Smooth muscle cell (in vitro differentiated cells): ENCODE measurements around the gene MIB2. TPM values are rescaled to one million over a fixed set of nuclear protein-coding genes. Genes with fewer than 3 reads are reported as not detected.

Experiments
- DNase-seq: peaks from one replicate; lab custom pipeline; 2025; ENCODE audit not compliant: unreplicated experiment; lab: John Stamatoyannopoulos, UW
- H2AFZ ChIP-seq: fragments of 200-600 bp; sonication (generic); 2 replicates; pipeline ENCODE4 v1.6.0; 2016; ENCODE audit warnings: antibody characterized with exemption, low read depth, mild to moderate bottlenecking
- H3F3A ChIP-seq: fragments of 200-600 bp; sonication (generic); 2 replicates; pipeline ENCODE4 v1.6.0; 2017; ENCODE audit warnings: antibody characterized with exemption, low read depth
- H3K27ac ChIP-seq: fragments of 200-600 bp; sonication (generic); 2 replicates; pipeline ENCODE4 v1.5.1; 2016; ENCODE audit warnings: low read depth, mild to moderate bottlenecking
- H3K27me3 ChIP-seq: fragments of 200-600 bp; sonication (generic); 2 replicates; pipeline ENCODE4 v1.6.1; 2016; ENCODE audit warnings: low read depth, mild to moderate bottlenecking
- H3K36me3 ChIP-seq: fragments of 200-600 bp; sonication (generic); 2 replicates; pipeline ENCODE4 v1.5.1; 2016; ENCODE audit warnings: low read depth
- H3K4me1 ChIP-seq: fragments of 200-600 bp; sonication (generic); 2 replicates; pipeline ENCODE4 v1.5.1; 2016; ENCODE audit warnings: low read depth
- H3K4me2 ChIP-seq: fragments of 200-600 bp; sonication (generic); 2 replicates; pipeline ENCODE4 v1.6.0; 2016; ENCODE audit warnings: mild to moderate bottlenecking
- H3K4me3 ChIP-seq: fragments of 200-600 bp; sonication (generic); 2 replicates; pipeline ENCODE4 v1.5.1; 2016; ENCODE audit warnings: mild to moderate bottlenecking
- H3K79me2 ChIP-seq: fragments of 200-600 bp; sonication (generic); 2 replicates; pipeline ENCODE4 v1.6.0; 2016; ENCODE audit warnings: low read depth, mild to moderate bottlenecking
- H3K9ac ChIP-seq: fragments of 200-600 bp; sonication (generic); 2 replicates; pipeline ENCODE4 v1.6.0; 2016; ENCODE audit warnings: low read depth
- H3K9me3 ChIP-seq: fragments of 200-600 bp; sonication (generic); replicated peaks from 2 replicates; pipeline ENCODE4 v1.5.1; 2016; ENCODE audit warnings: low read depth
- H4K20me1 ChIP-seq: fragments of 200-600 bp; sonication (generic); 2 replicates; pipeline ENCODE4 v1.6.0; 2016; ENCODE audit warnings: low read depth
- CTCF ChIP-seq: fragments of 200-600 bp; sonication (generic); IDR thresholded peaks from 2 replicates; pipeline ENCODE4 v1.5.1; 2017; ENCODE audit warnings: borderline replicate concordance, mild to moderate bottlenecking, antibody characterized with exemption; ENCODE audit not compliant: insufficient read depth, poor library complexity, severe bottlenecking
- WGBS: methylation state at CpG from one replicate; pipeline ENCODE4 v1.1.7; 2016; ENCODE audit warnings: low lambda C conversion rate; 5-methylcytosine and 5-hydroxymethylcytosine counted together
- polyA plus RNA-seq: library from polyadenylated mRNA; unstranded; fragments of >200 nt; fragmentation: Nextera tagmentation; extraction: Ambion mirVana; gene quantifications from 2 replicates; pipeline ENCODE4 v1.2.1, GENCODE V29; 2016
- total RNA-seq: library from RNA; depleted of rRNA; stranded (reverse); fragments of >200 nt; gene quantifications from 2 replicates; pipeline ENCODE4 v1.2.3, GENCODE V29; 2014

MIB2 gene
- total and polyA plus RNA-seq, 2 experiments from 2014 or later, result 42.7 to 61.2 TPM

DNA sequence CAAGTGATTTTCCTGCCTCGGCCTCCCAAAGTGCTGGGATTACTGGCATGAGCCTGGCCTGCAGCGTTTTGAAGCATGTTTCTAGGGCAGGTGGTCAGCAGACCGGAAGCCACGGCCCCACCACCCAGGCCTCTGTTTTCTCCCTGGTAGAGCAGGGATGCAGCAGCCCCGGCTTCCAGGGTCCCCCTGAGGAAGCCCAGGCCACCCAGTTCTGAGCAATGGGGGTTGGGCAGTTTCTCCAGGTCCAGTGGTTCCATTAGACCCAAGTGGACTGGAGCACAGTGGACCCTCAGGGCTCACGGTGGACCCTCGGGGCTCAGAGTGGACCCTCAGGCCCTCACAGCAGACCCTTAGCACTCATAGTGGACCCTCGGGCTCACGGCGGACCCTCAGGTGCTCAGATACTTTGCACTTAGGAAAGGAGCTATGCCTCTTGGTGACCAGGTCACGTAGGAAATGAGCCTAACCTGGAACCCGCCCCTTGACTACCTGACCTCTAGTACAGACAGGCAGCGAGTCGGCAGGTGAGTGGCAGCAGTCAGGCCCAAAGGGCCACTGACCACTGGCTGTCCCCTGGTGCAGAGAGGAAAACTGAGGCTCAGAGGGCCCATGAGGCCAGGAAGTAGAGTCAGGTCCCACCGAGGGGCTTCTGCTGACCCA is 10.8 kb upstream of the MIB2 start:
- H3K27me3 ChIP-seq, result peaks cover 20% of the 10 kb centered on the region
- no peak overlapping the region for H3K27ac ChIP-seq
- H3K4me2 ChIP-seq, result no peak overlapping the region
- H3K36me3 ChIP-seq, result no peaks in the 10 kb centered on the region
- no peak overlapping the region for H2AFZ ChIP-seq
- no peaks in the 10 kb centered on the region for H4K20me1 ChIP-seq
- no peaks in the 10 kb centered on the region for H3F3A ChIP-seq
- H3K4me3 ChIP-seq, result no peak overlapping the region
- no peaks in the 10 kb centered on the region for H3K79me2 ChIP-seq
- 92% methylated on average over 15 of the region's 15 CpGs for WGBS
- H3K4me1 ChIP-seq, result no peaks in the 10 kb centered on the region
- no peaks in the 10 kb centered on the region for H3K9me3 ChIP-seq
- TF ChIP-seq CTCF, result no peak
- DNase-seq, result no peak
- H3K9ac ChIP-seq, result no peak overlapping the region

DNA sequence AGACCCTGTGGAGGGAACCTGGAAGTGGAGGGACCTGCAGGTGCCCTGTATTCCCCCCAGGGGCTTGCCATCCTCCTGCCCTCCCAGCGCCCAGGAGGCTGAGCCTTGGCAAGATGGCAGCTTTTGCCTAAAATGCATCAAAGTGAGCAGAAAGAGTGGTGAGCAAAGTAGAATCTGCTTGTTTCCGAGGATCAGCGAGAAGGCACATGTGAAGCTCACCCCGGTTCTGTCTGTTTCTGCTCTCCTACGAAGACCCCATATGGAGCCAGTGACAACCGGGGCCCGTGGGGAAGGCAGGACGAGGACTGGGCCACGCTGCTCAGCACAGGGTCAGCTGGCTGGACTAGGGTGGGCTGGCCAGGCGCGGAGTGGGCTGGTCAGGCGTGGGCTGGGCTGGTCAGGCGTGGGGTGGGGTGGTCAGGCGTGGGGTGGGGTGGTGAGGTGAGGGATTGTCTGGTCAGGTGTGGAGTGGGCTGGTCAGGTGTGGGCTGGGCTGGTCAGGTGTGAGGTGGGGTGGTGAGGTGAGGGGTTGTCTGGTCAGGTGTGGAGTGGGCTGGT is 10.2 kb upstream of the MIB2 start:
- no peak for DNase-seq
- H3K79me2 ChIP-seq, result no peaks in the 10 kb centered on the region
- no peak overlapping the region for H3K9ac ChIP-seq
- H3K4me3 ChIP-seq, result no peak overlapping the region
- H3K4me2 ChIP-seq, result no peak overlapping the region
- no peak overlapping the region for H2AFZ ChIP-seq
- H3F3A ChIP-seq, result no peaks in the 10 kb centered on the region
- H3K4me1 ChIP-seq, result no peaks in the 10 kb centered on the region
- 86% methylated on average over 14 of the region's 14 CpGs for WGBS
- H3K27ac ChIP-seq, result no peak overlapping the region
- H4K20me1 ChIP-seq, result no peaks in the 10 kb centered on the region
- H3K9me3 ChIP-seq, result no peaks in the 10 kb centered on the region
- H3K27me3 ChIP-seq, result peaks cover 20% of the 10 kb centered on the region
- no peak for TF ChIP-seq CTCF
- H3K36me3 ChIP-seq, result no peaks in the 10 kb centered on the region

- Histone ChIP-seq H3K4me3 (no peak overlapping the region), H3K27me3 (peaks cover 14% of the 10 kb centered on the region), H4K20me1 (no peaks in the 10 kb centered on the region), H3K79me2 (no peaks in the 10 kb centered on the region), H2AFZ (no peak overlapping the region), H3F3A (no peaks in the 10 kb centered on the region), H3K9me3 (no peaks in the 10 kb centered on the region), H3K4me2 (no peak overlapping the region), H3K4me1 (no peaks in the 10 kb centered on the region), H3K27ac (no peak overlapping the region), H3K36me3 (no peaks in the 10 kb centered on the region), H3K9ac (no peak overlapping the region)
- WGBS, result 80% methylated on average over 5 of the region's 17 CpGs
- TF ChIP-seq CTCF, result no peak
- DNase-seq, result no peak
Observed at GRCh38 chr1:1605724-1606123, 9.6 kb upstream of the MIB2 start.

- no peak for TF ChIP-seq CTCF
- no peak for DNase-seq
- Histone ChIP-seq H2AFZ (no peak overlapping the region), H3K36me3 (no peaks in the 10 kb centered on the region), H3K4me2 (no peak overlapping the region), H3K9ac (no peak overlapping the region), H3K27ac (no peak overlapping the region), H4K20me1 (no peaks in the 10 kb centered on the region), H3K27me3 (peaks cover 9% of the 10 kb centered on the region), H3K79me2 (no peaks in the 10 kb centered on the region), H3F3A (peaks cover 4% of the 10 kb centered on the region), H3K9me3 (no peaks in the 10 kb centered on the region), H3K4me3 (no peak overlapping the region), H3K4me1 (no peaks in the 10 kb centered on the region)
- 90% methylated on average over 2 of the region's 13 CpGs for WGBS
Observed at GRCh38 chr1:1606232-1606631, 9.1 kb upstream of the MIB2 start.
